Activated CD4-positive, alpha-beta T cell treated with anti-CD3 and anti-CD28 coated beads, Interleukin-2, amount 50 U/mL, for 4 hours (primary cell): ENCODE data around the gene MT1F.
"Not testable (repeated sequence)": the region's sequence is repeated elsewhere in the genome, so short reads cannot be mapped to it uniquely, and the experiment has no call there.

Experiments used
- DNase-seq, 2 experiments: peaks; one replicate each; pipeline ENCODE4 v3.0.0-alpha.2; 2020

The MT1F gene

DNA sequence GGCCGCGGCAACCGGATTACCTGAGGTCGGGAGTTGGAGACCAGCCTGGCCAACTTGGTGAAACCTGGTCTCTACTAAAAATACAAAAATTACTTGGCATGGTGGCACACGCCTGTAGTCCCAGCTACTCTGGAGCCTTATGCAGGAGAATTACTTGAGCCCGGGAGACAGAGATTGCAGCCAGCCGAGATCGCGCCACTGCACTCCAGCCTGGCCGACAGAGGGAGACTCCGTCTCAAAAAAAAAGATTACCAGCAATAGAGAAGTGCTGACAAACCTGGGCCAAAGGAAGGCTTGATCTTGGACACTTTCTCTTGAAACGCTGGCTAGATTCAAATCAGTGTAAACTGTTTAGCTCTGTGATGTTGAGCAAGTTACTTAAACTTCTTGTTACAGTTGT, 16.2 kb downstream of the MT1F start:
- DNase-seq, result no peak

DNA sequence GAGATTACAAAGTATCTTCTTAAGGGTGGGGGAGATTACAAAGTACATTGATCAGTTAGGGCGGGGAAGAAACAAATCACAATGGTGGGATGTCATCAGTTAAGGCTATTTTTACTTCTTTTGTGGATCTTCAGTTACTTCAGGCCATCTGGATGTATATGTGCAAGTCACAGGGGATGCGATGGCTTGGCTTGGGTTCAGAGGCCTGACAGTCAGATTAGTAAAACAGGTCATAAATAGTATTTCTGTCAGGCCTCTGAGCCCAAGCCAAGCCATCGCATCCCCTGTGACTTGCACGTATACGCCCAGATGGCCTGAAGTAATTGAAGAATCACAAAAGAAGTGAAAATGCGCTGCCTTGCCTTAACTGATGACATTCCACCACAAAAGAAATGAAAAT, 16.8 kb downstream of the MT1F start:
- not testable (repeated sequence) for DNase-seq

DNA sequence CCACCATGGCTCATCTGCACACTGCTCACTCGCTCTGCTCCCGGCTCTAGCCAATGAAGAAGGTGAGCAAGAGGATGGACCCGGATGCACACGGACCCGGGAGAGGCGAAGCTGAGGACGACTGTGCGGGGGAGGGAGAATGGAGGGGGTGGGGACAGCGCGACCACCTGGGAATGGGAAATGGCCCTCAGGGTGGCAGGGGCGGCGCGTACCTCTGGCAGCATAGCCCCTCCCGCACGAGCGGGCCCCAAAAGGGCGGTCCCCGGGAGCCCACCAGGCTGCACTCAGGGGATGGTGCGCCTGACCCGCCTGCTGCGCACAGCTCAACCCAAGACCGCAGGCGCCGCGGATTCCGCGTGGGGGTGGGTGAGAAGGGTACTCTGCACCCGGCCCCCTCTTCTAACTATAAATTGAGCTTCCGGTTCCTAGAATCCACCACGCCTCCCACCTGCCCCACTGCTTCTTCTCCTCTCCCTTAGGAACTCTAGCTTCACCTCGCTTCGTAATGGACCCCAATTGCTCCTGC, 18.0 kb downstream of the MT1F start:
- DNase-seq, result peak; percentile 31 to 38

DNA sequence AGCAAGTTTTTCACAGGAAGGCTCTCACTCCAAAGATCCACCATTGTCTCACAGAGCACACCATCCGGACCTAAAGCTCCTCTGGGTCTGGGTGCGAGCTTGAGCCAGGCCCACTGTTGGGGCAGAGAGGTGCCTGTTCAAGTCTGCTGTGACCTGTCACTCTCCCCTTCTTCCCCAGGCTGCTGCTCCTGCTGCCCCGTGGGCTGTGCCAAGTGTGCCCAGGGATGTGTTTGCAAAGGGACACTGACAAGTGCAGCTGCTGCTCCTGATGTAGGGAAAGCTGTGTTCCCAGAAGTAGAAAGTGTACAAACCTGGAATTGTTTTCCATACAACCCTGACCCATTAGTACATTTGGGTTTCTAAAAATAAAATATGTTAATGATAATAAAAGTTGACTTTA, 19.7 kb downstream of the MT1F start:
- DNase-seq, result no peak

DNA sequence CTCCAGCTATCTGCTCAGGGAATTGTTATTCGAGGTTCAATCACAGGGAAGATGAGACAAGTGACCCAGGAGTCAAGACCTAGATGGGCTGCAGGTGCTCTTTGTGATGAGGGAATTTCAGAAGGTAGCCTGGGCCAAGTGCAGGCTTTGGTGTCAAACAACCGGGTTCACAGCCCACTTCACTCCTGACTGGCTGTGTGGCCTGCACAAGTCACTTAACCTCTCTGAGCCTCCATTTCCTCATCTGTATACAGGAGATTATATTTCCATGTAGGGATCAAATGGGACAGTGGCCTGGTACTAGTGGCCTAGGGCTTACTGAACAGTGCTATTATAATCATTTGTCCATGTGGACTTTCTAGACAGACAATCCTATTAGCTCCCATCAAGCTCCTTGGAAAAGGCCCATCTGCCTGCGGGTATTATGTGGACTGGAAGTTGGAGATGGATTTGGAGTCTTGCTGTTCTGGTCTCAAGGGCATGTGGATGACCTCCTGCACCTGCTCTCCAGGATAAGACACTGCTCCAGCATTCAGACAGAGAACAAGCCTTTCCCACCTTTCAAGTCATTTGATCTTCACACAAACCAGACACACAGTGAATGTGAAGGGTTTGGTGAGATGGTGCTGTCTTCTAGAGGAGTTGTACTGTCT, 21.4 kb downstream of the MT1F start:
- no peak for DNase-seq

DNA sequence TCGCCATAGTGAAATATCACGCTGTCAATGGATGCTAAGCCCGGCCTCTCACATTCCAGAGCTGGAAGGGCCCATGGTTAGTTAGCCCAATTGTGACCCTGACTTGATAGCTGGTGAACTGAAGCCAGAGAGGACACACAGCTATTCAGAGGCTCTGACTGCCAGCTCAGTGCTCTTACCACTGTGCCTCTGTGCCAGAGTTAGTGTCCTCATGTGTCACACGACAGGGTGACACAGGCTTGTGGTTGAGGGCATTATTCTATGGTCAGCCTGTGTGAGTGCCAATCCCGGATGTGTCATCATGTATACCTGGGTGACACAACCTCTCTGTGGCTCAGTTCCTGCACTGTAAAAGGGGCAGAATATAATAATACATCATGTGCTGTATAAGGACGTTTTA, 22.1 kb downstream of the MT1F start:
- no peak for DNase-seq

DNA sequence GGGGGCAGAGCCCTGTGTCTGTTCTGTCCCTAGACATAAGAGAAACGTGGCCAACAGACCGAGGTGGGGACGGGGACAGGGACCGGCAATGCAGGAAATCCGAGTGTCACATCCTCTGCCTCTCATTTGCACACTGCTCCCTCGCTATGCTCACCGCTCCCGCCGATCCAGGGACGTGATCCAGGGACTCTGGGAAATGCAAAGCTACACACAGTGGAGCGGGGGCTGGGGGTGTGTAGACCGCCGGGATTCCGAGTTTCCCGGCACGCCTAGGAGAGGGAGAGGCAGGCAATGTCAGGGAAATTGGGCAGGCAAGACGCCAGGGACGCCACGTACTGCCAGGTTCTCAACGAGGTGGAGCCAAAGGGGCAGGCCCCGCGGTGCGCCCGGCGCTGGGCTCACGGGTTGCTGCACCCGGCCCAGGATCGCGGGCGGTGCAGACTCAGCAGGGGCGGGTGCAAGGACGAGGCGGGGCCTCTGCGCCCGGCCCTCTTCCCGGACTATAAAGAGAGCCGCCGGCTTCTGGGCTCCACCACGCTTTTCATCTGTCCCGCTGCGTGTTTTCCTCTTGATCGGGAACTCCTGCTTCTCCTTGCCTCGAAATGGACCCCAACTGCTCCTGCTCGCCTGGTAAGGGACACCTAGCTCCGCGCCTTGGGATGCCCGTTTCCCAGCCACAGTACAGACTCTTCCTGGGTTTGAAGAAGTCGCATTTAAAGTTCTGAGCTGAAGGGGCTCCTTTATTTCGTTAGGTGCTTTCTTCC, 24.4 kb downstream of the MT1F start, which contains the start of gene MT1X:
MT1X (plus strand) TSS at position 532 of the 764 bp plus-strand sequence; CDS start at position 603, 71 bp downstream.
- DNase-seq, result peak; percentile 76 to 77

DNA sequence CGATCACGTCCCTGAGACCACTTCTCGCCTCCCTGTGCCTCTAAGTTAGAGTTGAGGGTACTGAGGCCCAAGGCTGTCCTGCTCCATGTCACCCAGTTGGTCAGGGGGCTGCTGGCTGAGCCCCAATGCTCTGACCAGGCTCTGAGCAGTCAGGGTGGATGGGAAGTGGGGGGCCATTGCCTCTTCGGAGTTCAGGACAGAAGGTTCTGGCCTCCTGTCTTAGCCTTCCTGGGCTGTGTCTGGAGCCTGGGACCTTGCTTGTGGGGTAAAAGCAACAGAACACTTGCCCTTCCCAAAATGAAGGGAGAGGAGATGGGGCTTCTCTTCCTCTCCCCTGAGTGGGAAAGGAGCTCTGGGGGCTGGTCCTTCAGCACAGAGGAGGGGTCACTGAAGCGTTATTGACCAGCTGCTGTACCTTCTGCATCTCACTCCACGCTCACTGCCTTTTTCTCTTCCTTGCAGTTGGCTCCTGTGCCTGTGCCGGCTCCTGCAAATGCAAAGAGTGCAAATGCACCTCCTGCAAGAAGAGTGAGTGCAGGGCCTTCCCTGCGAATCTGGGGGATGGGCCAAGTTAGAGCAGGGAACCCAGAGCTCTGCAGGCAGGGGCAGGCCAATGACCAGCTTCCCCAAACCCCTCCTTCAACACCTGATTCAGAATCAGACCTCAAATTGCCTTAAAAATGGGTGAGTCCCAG, 25.1 kb downstream of the MT1F start:
- no peak for DNase-seq

DNA sequence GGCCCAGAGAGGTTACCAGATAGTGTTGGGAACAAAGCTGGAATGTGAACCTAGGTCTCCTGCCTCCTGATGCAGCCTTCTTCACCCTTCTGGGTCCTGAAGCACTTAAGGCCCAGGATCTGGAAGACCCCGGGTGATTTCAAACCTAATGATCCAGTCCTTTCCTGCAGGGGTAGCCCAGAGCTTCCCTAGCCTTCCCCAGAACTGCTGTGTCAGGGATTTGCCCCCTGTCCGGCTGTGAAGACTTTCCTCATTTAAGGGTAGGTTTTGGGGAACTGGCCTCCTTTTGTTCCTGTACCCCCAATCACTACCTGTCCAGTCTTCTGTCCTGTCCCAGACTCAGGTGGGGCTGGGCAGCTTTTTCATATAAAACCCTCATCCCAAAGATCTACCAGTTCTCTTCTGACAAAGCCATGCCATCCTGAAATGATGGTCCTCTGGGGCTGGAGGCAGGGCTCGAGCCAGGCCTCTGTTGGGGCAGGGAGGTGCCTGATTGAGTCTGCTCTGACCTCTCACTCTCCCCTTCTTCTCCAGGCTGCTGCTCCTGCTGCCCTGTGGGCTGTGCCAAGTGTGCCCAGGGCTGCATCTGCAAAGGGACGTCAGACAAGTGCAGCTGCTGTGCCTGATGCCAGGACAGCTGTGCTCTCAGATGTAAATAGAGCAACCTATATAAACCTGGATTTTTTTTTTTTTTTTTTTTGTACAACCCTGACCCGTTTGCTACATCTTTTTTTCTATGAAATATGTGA, 25.8 kb downstream of the MT1F start:
- DNase-seq, result no peak

DNA sequence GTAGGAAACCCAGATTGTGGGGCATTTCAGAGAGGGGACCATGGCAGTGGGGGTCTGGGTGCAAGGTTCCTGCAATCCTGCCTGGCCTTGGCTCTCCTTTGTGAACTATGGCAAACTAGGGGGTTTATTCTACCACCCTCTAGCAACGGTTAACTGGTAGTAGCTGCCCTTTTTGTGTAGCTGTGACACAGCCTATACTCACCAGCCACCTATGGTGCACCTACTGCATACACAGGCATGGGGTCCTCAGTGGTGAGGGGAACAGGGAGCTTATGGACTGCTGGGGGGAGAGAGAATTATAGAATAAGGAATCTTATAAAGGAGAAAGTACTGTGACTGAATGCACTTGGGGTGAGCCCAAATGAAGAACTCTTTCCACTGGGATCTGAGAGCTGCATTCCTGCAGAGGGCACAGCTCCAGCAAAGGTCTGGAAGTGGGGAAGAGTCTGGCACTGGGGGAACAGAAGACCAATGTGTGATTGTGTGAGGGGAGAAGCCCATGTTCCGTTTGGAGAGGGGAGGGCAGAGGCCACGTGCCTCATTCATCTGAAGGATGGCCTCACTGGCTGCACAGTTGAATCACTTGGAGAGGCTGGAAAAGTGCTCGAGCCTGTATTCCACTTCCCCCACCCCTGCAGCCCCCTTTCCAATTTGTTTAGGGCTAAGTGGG, 26.6 kb downstream of the MT1F start:
- no peak for DNase-seq

DNA sequence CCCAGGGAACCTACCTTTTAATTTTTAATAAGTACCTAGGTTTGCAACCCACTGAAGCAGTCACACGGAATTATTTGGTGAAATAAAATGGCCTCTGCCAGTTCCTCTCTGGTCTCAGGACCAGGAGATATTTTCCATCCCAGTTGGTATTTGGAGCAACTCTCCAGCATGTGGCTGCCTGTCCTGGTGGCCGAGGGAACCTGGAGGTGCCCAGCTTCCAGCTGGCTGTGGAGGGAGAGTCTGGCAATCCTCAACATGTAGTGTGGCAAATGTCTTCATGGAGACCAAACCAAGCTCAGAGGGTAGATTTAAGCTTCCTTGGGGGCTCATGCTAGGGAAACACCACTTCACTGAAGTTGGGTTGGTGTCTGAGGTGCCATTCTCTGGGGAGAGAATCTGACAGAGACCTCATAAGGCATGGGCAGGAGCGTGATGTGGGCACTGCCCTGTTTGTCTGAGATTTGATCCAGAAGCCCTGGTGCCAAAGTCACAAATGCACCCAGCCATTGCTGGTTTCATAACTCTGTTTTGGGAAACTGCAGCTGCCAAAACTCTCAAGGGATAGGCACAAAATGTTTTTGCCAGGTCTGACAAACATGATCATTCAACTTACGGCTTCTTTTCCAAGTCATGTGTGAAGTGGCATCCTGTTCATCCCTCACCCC, 27.3 kb downstream of the MT1F start:
- DNase-seq, result no peak

DNA sequence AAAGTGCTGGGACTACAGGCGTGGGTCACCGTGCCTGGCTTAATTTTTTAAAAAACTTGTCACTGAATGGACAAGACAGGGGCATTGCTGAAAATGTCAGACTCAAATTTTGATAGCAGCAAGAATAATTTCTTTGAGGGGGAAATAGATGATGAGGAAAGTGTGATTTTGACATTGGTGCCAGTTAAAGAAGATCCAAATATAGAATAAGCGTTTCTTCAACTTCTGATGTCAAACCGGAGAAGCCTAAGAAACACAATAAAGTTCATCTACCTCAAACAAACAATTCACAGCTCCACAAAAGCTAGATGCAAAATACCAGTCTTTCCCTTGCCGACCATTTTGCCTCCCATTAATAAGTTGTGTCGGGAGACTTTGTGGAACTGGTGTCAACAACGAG, 29.0 kb downstream of the MT1F start:
- no peak for DNase-seq

DNA sequence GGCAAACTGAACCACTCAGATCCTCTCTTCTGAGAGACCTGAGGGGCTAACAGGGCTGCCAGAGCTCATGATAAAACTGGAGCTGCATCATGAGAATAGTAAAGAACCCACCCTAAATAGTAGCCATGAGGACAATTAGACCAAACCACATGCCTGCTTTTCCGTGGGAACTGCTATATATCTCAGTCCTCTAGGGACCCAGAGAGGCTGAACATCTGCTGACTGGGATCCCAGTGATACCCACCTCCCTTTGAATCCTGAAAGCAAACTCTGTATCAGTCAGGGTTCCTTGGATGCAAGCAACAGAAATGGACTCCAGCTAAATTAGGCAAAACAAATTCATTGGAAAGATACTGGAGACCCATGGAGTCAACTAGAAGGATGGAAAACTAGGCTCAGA, 31.0 kb downstream of the MT1F start:
- DNase-seq, result no peak

DNA sequence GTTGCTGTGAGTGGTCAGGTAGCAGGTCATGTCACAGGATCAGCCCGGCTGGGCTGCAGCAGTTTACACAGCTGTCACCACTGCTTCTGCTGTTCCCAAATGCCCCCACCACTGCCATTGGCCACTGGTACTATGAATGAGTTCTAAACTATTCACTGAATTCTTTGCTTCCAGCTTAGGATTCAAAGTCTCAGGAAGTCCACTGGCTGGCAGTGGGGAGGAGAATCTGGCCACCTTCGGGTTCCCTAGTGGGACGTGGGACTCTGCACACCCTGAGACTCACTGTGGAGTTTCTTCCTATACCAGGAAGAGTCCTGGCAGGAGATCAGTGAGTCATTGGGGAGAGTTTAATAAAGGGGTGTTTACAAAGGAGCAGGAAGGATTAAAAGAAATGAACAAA, 31.4 kb downstream of the MT1F start:
- no peak for DNase-seq

DNA sequence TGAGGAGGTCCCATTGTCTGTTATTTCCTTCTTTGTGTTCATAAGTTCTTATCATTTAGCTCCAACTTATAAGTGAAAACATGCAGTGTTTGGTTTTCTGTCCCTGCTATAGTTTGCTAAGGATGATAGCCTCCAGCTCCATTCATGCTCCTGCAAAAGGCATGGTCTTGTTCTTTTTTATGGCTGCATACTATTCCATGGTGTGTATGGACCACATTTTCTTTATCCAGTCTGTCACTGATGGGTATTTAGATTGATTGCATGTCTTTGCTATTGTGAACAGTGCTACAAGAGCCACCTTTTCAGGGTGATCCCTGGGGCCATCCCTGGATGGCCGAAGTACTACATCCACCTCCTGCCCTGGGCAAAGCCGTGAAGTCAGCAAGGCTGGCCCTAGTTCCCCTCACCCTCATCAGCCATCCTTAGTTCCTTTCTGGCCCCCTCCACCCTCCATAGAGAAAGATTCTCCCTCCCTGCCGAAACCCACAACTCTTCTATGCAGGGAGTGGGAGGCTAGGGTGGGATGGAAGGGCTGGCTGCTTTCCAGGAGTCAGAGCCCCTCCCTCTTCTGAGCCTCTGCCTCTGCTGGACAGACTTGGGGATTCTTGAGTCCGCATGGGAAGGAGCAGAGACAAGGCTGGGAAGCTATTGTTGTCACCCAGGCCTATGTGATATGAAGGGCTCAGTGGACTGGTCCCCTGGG, 32.8 kb downstream of the MT1F start:
- no peak for DNase-seq

DNA sequence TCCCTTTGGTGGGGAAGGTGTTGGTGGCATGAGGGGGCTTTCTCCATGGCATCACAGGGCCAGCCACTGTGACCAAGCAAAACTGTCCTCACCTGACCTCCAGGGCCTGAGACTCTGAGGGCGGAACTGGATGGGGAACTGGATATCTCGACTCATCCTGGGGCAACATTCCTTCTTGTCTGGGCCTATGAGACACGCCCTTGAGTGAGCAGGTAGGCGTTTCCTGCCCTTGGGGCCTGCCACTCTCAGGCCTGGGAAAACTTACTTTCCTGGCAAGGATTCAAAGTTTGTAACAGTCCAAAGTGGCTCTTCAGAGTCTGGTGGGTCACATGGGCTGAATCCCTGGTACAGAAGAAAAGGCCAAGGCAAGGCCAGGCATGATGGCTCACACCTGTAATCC, 34.1 kb downstream of the MT1F start:
- DNase-seq, result no peak

DNA sequence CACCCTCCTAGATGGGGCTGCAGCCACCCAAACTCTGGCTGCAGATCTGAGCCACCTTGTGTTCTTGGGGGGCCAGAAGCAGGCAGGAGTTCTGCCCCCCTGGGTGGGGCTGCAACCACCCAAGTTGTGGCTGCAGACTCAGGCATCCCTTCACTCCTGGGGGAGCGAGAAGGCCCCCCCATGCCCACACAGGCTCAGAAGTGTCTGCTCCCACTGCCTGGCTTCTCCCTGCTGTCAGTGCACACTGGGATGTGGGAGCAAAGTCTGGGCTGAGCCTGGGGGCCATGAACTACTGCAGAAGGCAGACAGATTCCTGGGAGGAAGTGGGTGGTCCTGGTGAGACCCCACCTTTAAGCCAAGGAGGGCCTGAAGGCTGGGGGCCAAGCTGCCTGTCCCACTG, 37.5 kb downstream of the MT1F start:
- DNase-seq, result no peak

DNA sequence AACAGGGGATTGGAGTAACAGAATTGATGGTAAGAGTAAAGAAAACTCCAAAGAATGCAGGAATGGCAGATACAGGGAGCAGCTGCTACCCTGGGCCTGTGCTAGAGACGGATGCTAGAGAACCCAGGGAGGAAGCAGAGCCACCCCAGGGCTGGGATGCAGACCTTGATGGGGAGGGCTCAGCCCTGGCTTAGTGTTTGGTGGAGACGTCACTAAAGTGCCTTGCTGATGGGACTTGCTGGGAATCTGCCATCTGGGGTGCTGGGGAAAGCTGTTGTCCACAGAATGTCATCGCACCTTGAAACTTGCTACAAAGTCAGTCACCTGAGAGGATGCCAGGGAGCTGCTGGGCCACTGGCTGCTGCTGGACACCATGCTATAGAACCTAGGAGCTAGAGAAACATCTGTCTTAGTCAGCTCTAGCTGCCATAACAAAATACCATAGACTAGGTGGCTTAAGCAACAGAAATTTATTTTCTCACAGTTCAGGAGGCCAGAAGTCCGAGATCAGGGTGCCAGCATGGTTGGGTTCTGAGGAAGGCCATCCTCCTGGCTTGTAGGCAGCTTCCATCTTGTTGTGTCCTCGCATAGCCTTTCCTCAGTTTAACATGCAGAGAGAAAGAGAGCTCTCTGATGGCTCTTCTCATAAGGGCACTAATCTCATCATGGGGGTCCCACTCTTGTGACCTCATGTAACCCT, 39.8 kb downstream of the MT1F start:
- no peak for DNase-seq

DNA sequence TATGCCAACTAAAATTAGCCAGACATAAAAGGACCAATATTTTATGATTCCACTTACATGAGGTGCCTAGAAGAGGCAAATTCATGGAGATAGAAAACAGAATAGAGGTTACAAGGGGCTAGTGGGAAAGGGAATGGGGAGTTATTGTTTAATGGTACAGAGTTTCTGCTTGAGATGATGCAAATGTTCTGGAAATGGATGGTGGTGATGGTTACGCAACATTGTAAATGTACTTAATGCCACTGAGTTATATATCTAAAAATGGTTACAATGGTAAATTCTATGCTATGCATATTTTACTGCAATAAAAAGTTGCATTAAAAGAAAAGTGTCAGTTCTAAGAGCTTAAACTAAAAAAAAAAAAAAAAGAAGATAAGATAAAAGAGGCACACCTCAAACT, 42.4 kb downstream of the MT1F start:
- no peak for DNase-seq

DNA sequence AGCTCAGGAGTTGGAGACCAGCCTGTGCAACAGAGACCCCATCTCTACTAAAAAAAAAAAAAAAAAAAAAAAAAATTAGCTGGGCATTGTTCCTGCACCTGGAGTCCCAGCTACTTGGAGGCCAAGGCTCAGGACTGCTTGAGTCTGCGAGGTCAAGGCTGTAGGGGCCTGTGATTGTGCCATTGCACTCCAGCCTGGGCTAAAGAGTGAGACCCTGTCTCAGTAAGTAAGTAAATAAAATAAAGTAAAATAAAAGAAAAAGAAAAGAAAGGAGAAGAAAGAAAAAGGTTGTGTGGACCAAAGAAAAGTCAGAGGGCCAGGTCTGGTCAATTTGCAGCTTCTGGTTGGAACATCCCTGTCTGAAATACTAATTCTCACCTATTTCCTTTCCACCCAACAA, 42.9 kb downstream of the MT1F start:
- DNase-seq, result no peak

DNA sequence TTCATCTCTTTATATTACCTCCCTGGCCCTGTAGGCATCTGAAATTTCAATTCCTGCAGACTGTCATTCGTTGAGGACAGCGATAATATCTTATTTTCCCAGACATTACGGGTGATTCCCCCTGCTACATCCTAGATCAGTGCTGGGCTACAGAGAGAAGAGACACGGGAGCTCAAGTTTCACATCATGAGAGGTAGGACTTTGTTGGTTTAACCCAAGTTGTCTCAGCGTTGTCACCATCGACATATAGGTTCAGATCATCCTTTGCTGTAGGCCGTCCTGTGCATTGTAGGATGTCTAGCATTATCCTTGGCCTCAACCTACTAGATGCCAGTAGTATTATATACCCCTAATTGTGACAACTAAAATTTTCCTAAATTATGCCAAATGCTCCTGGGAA, 43.8 kb downstream of the MT1F start:
- no peak for DNase-seq
